Measurements from ENCODE around the gene CGRRF1.

CGRRF1 gene

DNA sequence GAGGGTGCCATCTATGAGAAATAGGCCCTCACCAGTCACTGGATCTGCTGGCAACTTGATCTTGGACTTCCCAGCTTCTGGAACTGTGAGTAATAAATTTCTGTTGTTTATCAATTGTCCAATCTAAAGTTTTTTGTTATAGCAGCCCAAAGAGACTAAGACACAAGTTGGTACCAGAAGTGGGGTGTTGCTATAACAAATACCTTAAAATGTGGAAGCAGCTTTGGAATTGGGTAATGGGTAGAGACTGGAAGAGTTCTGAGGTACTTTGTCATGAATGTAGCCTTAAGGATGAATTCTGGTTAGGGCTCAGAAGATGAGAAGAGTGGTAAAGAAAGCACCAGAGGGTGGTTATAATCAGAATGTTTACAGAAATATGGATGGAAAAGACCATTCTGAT lies 42.4 kb upstream of the CGRRF1 start:
- H3K36me3 ChIP-seq (ENCODE audit: control insufficient read depth, low read length): no peaks in the 10 kb centered on the region
- H3K79me2 ChIP-seq (ENCODE audit: control insufficient read depth, low read length): no peaks in the 10 kb centered on the region
- H3K9me2 ChIP-seq (replicated peaks; ENCODE audit: control insufficient read depth, low read length): no peaks in the 10 kb centered on the region
- H3K4me1 ChIP-seq (ENCODE audit: control insufficient read depth, low read length): no peaks in the 10 kb centered on the region
- peaks cover 3% of the 10 kb centered on the region; the same call in 1 of the 2 replicates for H3K27me3 ChIP-seq (ENCODE audit: control insufficient read depth, low read length)
- H3K4me2 ChIP-seq (ENCODE audit: low read length): no peak overlapping the region
- H3K4me3 ChIP-seq (ENCODE audit: low read length): no peak overlapping the region
- no peaks in the 10 kb centered on the region for H4K20me1 ChIP-seq (ENCODE audit: control insufficient read depth, insufficient read depth, low read depth, low read length)
- H3K27ac ChIP-seq (ENCODE audit: low read depth, low read length): no peak overlapping the region
- no peaks in the 10 kb centered on the region for H3F3A ChIP-seq (ENCODE audit: control insufficient read depth, insufficient read depth)
- peaks cover 14% of the 10 kb centered on the region for H3K9me3 ChIP-seq (ENCODE audit: control insufficient read depth, insufficient read depth, low read length)
- no peak for TF ChIP-seq EZH2phosphoT487 (IDR thresholded peaks at IDR 0.05; ENCODE audit: borderline replicate concordance, low read length)
- TF ChIP-seq CTCF (IDR thresholded peaks at IDR 0.05; ENCODE audit: low read depth, low read length, poor library complexity, severe bottlenecking): no peak

DNA sequence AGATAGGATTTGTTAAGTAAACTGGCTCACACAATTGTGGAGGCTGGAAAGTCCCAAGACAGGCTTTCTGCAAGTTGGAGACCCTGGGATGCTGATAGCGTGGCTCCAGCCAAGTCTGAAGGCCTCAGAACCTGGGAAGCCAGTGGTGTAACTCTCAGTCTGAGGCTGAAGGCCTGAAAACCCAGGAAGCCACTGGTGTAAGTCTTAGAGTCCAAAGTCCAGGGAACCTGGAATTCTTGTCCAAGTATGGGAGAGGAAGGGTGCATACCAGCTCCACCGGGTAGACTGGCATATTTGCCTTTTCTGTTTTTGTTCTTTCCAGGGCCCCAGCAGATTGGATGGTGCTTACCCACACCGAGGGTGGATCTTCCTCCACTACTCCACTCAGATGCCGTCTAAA lies 39.0 kb upstream of the CGRRF1 start:
- no peak for TF ChIP-seq CTCF (IDR thresholded peaks at IDR 0.05; ENCODE audit: low read depth, low read length, poor library complexity, severe bottlenecking)
- no peak for TF ChIP-seq EZH2phosphoT487 (IDR thresholded peaks at IDR 0.05; ENCODE audit: borderline replicate concordance, low read length)
- no peaks in the 10 kb centered on the region for H3K9me2 ChIP-seq (replicated peaks; ENCODE audit: control insufficient read depth, low read length)
- H3K27ac ChIP-seq (ENCODE audit: low read depth, low read length): no peak overlapping the region
- 0 out of 2 replicates have a peak, but pooled peaks cover 2% of the 10 kb centered on the region for H3F3A ChIP-seq (ENCODE audit: control insufficient read depth, insufficient read depth)
- no peaks in the 10 kb centered on the region for H3K4me1 ChIP-seq (ENCODE audit: control insufficient read depth, low read length)
- no peak overlapping the region for H3K4me2 ChIP-seq (ENCODE audit: low read length)
- peaks cover 12% of the 10 kb centered on the region for H3K36me3 ChIP-seq (ENCODE audit: control insufficient read depth, low read length)
- no peaks in the 10 kb centered on the region for H3K79me2 ChIP-seq (ENCODE audit: control insufficient read depth, low read length)
- H3K4me3 ChIP-seq (ENCODE audit: low read length): no peak overlapping the region
- H3K9me3 ChIP-seq (ENCODE audit: control insufficient read depth, insufficient read depth, low read length): peaks cover 11% of the 10 kb centered on the region
- H4K20me1 ChIP-seq (ENCODE audit: control insufficient read depth, insufficient read depth, low read depth, low read length): no peaks in the 10 kb centered on the region
- H3K27me3 ChIP-seq (ENCODE audit: control insufficient read depth, low read length): no peaks in the 10 kb centered on the region

GRCh38 chr14:54471641-54472040 lies 38.1 kb upstream of the CGRRF1 start:
- Histone ChIP-seq H4K20me1 (ENCODE audit: control insufficient read depth, insufficient read depth, low read depth, low read length) (no peaks in the 10 kb centered on the region), H3K36me3 (ENCODE audit: control insufficient read depth, low read length) (peaks cover 21% of the 10 kb centered on the region), H3K79me2 (ENCODE audit: control insufficient read depth, low read length) (no peaks in the 10 kb centered on the region), H3K4me1 (ENCODE audit: control insufficient read depth, low read length) (0 out of 2 replicates have a peak, but pooled peaks cover 3% of the 10 kb centered on the region), H3K4me2 (ENCODE audit: low read length) (no peak overlapping the region), H3F3A (ENCODE audit: control insufficient read depth, insufficient read depth) (0 out of 2 replicates have a peak, but pooled peaks cover 2% of the 10 kb centered on the region), H3K4me3 (ENCODE audit: low read length) (no peak overlapping the region), H3K9me3 (ENCODE audit: control insufficient read depth, insufficient read depth, low read length) (peaks cover 11% of the 10 kb centered on the region), H3K9me2 (replicated peaks; ENCODE audit: control insufficient read depth, low read length) (no peaks in the 10 kb centered on the region), H3K27me3 (ENCODE audit: control insufficient read depth, low read length) (no peaks in the 10 kb centered on the region), H3K27ac (ENCODE audit: low read depth, low read length) (no peak overlapping the region)
- no peak for TF ChIP-seq EZH2phosphoT487 (IDR thresholded peaks at IDR 0.05; ENCODE audit: borderline replicate concordance, low read length)
- TF ChIP-seq CTCF (IDR thresholded peaks at IDR 0.05; ENCODE audit: low read depth, low read length, poor library complexity, severe bottlenecking): no peak
